ENCODE data around the gene HERC3.

Gene HERC3

GRCh38 chr4:88661739-88662138 is 69.5 kb downstream of the HERC3 start:
- DNase-seq = no peak

- no peak for DNase-seq
These were observed 80.7 kb downstream of the HERC3 start for GRCh38 chr4:88672987-88673386.

GRCh38 chr4:88673886-88674285 is 81.6 kb downstream of the HERC3 start:
- DNase-seq = no peak

GRCh38 chr4:88674565-88674964 is 82.3 kb downstream of the HERC3 start:
- no peak for DNase-seq

- no peak for DNase-seq
These were observed 82.7 kb downstream of the HERC3 start for GRCh38 chr4:88674979-88675378.

- no peak for DNase-seq
These were observed 83.3 kb downstream of the HERC3 start for GRCh38 chr4:88675543-88675942.

- DNase-seq = no peak
These were observed 88.9 kb downstream of the HERC3 start for GRCh38 chr4:88681209-88681608.

GRCh38 chr4:88690355-88690754 is 98.1 kb downstream of the HERC3 start:
- DNase-seq = no peak

GRCh38 chr4:88693792-88694191 is 101.5 kb downstream of the HERC3 start:
- no peak for DNase-seq

GRCh38 chr4:88696630-88697029 is 104.3 kb downstream of the HERC3 start:
- no peak for DNase-seq

GRCh38 chr4:88697141-88697540 is 104.9 kb downstream of the HERC3 start:
- peak; percentile 6 for DNase-seq

GRCh38 chr4:88697588-88698329 is 105.5 kb downstream of the HERC3 start, which contains the start of gene NAP1L5:
Gene NAP1L5 (minus strand): TSS chr4:88697829. CDS start chr4:88697754, 75 bp downstream.
- DNase-seq = peak; percentile 60

GRCh38 chr4:88698519-88698918 is 106.2 kb downstream of the HERC3 start:
- no peak for DNase-seq

GRCh38 chr4:88702782-88703181 is 110.5 kb downstream of the HERC3 start:
- DNase-seq = no peak

- no peak for DNase-seq
These were observed 112.9 kb downstream of the HERC3 start for GRCh38 chr4:88705223-88705622.

GRCh38 chr4:88705805-88706492 is 113.7 kb downstream of the HERC3 start:
- DNase-seq = no peak

- peak; percentile 22 for DNase-seq
These were observed 114.3 kb downstream of the HERC3 start for GRCh38 chr4:88706574-88706973.

- DNase-seq = no peak
These were observed 117.7 kb downstream of the HERC3 start for GRCh38 chr4:88709989-88710388.

GRCh38 chr4:88713782-88714181 is 121.5 kb downstream of the HERC3 start:
- DNase-seq = no peak

GRCh38 chr4:88718098-88718497 is 125.8 kb downstream of the HERC3 start:
- DNase-seq = no peak

- DNase-seq = no peak
These were observed 127.1 kb downstream of the HERC3 start for GRCh38 chr4:88719381-88719780.

- no peak for DNase-seq
These were observed 128.5 kb downstream of the HERC3 start for GRCh38 chr4:88720451-88721428.

- DNase-seq = no peak
These were observed 130.0 kb downstream of the HERC3 start for GRCh38 chr4:88722276-88722780.

All from NCI-H146 (cell line).